RCC 7860 (cell line): ENCODE data around the gene POLD3.

Source experiments
- DNase-seq: peaks from one replicate; pipeline ENCODE4 v3.0.0-alpha.2; 2015; ENCODE audit warnings: low spot score
- FAIRE-seq: peaks from 2 replicates; lab custom pipeline; 2012; peaks lifted over from hg19 to GRCh38; lab: Jason Lieb, UNC

The POLD3 gene

GRCh38 chr11:74684661-74685060 is 92.3 kb downstream of the POLD3 start:
- DNase-seq (no peak), FAIRE-seq (no peak)

GRCh38 chr11:74685338-74685737 is 93.0 kb downstream of the POLD3 start:
- FAIRE-seq, result no peak
- DNase-seq, result no peak

DNA sequence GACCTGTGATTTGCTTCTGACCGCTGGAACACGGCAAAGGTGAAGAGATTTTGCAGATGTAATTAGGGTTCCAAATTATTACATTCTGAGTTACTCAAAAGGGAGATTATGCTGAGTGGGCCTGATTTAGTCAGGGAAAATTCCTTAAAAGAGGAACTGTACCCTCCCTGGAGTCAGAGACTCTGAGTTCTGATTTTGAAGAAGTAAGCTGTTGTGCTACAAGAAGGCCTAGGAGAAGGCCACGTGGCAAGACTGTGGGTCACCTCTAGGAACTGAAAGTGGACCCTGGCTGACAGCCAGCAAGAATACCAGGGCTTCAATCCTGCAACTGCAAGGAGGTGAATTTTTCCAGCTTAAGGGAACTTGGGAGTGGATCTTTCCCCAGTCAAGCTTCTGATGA is 93.5 kb downstream of the POLD3 start:
- FAIRE-seq (no peak), DNase-seq (no peak)

- no peak for DNase-seq
- FAIRE-seq, result no peak
Observed at GRCh38 chr11:74686792-74687191, 94.4 kb downstream of the POLD3 start.

DNA sequence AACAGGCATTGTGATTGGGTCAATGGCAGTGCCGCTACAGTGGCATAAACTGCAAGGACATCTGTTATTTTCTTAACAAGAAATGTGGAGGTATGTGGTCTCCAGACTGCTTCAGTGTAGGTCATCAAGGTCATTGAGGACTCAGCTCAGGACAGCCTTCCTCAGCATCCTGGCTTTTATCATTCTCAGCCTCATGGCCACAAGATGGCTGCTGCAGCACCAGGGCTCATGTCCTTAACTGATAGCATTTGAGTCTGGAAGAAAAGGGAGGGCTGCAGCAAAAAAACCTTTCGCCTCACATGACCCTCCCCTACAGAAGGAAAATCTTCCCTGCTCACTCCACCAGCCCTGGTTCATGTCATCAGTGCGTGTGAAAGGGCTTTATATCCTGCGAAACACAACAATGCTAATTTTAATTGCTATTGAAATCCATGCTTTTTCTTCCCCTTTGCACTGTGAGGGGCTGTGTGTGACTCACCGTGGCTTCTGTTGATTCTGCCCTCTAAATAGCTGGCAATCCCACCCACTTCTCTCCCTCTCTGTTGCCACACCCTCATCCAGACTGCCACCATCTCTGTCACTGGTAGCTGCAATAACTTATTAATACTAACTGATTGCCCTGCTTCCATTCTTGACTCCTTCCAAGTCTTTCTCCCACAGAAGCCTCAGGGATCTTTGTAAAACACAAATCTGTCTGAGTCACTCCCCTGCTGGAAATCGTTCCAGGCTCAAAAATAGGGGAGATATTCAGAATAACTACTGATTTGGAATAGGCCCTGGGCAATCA is 95.0 kb downstream of the POLD3 start:
- FAIRE-seq (no peak), DNase-seq (no peak)

GRCh38 chr11:74689666-74690065 is 97.3 kb downstream of the POLD3 start:
- DNase-seq, result no peak
- no peak for FAIRE-seq

DNA sequence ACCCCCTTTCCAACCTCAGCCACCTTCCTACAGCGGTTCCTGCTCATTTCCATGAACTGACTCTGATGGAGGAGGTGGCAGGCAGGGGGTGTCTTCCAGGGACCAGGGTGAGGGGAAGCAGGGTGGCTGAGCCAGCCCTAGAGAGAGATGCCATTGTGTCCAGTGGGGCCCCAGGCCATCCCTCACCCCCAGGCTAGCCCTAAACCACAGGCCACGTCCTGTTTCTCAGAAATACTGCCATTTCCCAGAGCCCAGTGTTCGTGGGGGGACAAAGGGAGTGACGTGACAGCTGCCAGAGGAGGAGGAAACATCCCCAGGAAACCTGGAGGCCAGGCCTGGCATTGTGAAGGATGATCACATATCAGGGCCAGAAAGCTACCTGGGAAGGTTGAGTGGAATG is 99.4 kb downstream of the POLD3 start:
- no peak for DNase-seq
- FAIRE-seq, result no peak
